Stimulated activated CD8-positive, alpha-beta memory T cell treated with anti-CD3 and anti-CD28 coated beads, Interleukin-2, amount 100 ng/mL, for 1 hour (primary cell): ENCODE measurements around the gene PAF1.

Experiments
- DNase-seq, 2 donors: peaks; one replicate each; pipeline ENCODE4 v3.0.0-alpha.2; 2020; ENCODE audit warnings: low read depth in 2 of 2

The PAF1 gene

GRCh38 chr19:39390751-39391437 lies at the start of gene PAF1, which contains the start of gene MED29:
Gene PAF1, minus strand, starts transcription at chr19:39391106. Its CDS starts 242 bp downstream, at chr19:39390864.
Gene MED29, plus strand, starts transcription at chr19:39391378. Its CDS starts 45 bp downstream, at chr19:39391423.
- DNase-seq: peak; percentile 84 to 89

GRCh38 chr19:39438270-39438934 lies 47.5 kb upstream of the PAF1 start:
- no peak for DNase-seq

GRCh38 chr19:39436350-39436716 lies 45.4 kb upstream of the PAF1 start:
- no peak for DNase-seq

- DNase-seq: peak; percentile 99
Observed at GRCh38 chr19:39435499-39436349, 44.8 kb upstream of the PAF1 start, which contains the start of gene RPS16. Gene RPS16, minus strand, starts transcription at chr19:39435949. Its CDS starts 54 bp downstream, at chr19:39435895.

- DNase-seq: no peak
Observed at GRCh38 chr19:39434123-39435076, 43.5 kb upstream of the PAF1 start.

- DNase-seq: no peak
Observed at GRCh38 chr19:39433480-39434079, 42.7 kb upstream of the PAF1 start.

GRCh38 chr19:39432677-39433025 lies 41.7 kb upstream of the PAF1 start:
- DNase-seq: no peak

GRCh38 chr19:39430675-39431593 lies 40.0 kb upstream of the PAF1 start:
- no peak for DNase-seq

- DNase-seq: no peak
Observed at GRCh38 chr19:39428283-39429112, 37.6 kb upstream of the PAF1 start.

- DNase-seq: no peak
Observed at GRCh38 chr19:39427707-39428106, 36.8 kb upstream of the PAF1 start.

GRCh38 chr19:39426170-39426569 lies 35.3 kb upstream of the PAF1 start:
- DNase-seq: no peak

- no peak for DNase-seq
Observed at GRCh38 chr19:39425744-39426143, 34.8 kb upstream of the PAF1 start.

GRCh38 chr19:39424934-39425333 lies 34.0 kb upstream of the PAF1 start:
- DNase-seq: no peak

- DNase-seq: no peak
Observed at GRCh38 chr19:39423258-39424086, 32.6 kb upstream of the PAF1 start.

- DNase-seq: no peak
Observed at GRCh38 chr19:39422020-39422419, 31.1 kb upstream of the PAF1 start.

GRCh38 chr19:39420769-39421168 lies 29.9 kb upstream of the PAF1 start:
- DNase-seq: no peak

GRCh38 chr19:39419003-39419402 lies 28.1 kb upstream of the PAF1 start:
- no peak for DNase-seq
